ENCODE measurements around the gene TAAR1. TPM values are rescaled to one million over a fixed set of nuclear protein-coding genes. Genes with fewer than 3 reads are reported as not detected.

The TAAR1 gene
- polyA plus RNA-seq, 1 experiment, result not detected

DNA sequence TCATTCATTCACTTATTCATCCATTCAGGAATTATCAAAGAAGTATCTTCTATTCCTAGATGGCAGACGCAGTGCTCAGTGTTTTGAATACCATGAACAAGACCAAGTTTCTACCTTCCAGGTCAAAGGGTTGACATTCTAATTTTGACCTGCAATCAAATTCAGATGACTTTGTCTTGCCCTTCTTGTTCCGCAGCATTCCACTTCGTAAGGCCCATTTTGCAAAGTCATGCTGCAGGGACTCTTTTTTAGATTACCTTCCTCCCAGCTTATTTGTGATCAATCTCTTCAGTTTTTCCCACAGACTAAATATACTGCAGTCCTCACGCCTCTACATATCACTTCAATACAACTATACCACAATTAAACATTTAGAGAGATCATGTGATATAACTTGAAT lies 7.1 kb upstream of the TAAR1 start:
- Histone ChIP-seq H3K27ac (ENCODE audit: low read depth, low read length) (no peak overlapping the region), H3K27me3 (ENCODE audit: control insufficient read depth, insufficient read depth, low read length) (no peaks in the 10 kb centered on the region), H3K4me3 (ENCODE audit: low read depth, low read length) (no peak overlapping the region), H3K9me3 (ENCODE audit: control insufficient read depth, insufficient read depth, low read length) (no peaks in the 10 kb centered on the region)
- CTCF ChIA-PET, result interaction anchor here (1.1 to 7.0 kb wide), 5 partner anchors 49 to 136 kb away, joined by 3 to 133 read pairs (median 5); partner anchors contain the start of gene SLC18B1
- POLR2A ChIA-PET, result no interaction called here
- DNase-seq (ENCODE audit: low read depth, low spot score), result no peak
- TF ChIP-seq, protein P1, sequence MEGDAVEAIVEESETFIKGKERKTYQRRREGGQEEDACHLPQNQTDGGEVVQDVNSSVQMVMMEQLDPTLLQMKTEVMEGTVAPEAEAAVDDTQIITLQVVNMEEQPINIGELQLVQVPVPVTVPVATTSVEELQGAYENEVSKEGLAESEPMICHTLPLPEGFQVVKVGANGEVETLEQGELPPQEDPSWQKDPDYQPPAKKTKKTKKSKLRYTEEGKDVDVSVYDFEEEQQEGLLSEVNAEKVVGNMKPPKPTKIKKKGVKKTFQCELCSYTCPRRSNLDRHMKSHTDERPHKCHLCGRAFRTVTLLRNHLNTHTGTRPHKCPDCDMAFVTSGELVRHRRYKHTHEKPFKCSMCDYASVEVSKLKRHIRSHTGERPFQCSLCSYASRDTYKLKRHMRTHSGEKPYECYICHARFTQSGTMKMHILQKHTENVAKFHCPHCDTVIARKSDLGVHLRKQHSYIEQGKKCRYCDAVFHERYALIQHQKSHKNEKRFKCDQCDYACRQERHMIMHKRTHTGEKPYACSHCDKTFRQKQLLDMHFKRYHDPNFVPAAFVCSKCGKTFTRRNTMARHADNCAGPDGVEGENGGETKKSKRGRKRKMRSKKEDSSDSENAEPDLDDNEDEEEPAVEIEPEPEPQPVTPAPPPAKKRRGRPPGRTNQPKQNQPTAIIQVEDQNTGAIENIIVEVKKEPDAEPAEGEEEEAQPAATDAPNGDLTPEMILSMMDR (IDR thresholded peaks at IDR 0.05; ENCODE audit: low read depth, low read length), result no peak

DNA sequence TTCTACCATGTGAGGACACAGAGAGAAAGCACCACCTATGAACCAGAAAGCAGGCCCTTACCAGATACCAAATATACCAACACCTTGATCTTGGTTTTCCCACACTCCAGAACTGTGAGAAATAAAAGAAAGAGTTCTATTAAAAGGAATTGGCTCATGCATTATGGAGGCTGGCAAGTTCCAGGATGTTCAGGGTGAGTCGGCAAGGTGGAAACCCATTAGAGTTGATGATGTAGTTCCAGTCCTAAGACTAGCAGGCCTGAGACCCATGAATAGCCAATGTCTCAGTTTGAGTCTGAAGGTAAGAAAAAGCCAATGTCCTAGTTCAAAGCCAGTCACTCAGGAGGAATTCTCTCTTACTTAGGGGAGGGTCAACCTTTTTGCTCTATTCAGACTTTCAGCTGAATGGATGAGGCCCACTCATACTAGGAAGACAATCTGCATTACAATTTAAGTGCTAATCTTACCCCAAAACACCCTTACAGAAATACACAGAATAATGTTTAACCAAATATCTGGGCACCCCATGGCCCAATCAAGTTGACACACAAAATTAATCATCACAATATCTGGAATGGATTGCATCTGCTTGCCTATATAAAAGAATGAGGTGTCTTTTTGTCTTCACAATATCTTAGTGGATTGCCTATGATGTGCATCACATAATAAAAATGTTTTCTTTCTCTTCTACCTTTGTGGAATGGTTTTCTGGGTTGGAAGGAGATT lies 5.5 kb upstream of the TAAR1 start:
- no peak for DNase-seq (ENCODE audit: low read depth, low spot score)
- no peaks in the 10 kb centered on the region for H3K27me3 ChIP-seq (ENCODE audit: control insufficient read depth, insufficient read depth, low read length)
- ChIA-PET POLR2A (no interaction called here), CTCF (no interaction called here)
- TF ChIP-seq, protein P1 (IDR thresholded peaks at IDR 0.05; ENCODE audit: low read depth, low read length), result no peak
- H3K27ac ChIP-seq (ENCODE audit: low read depth, low read length), result no peak overlapping the region
- H3K4me3 ChIP-seq (ENCODE audit: low read depth, low read length), result no peak overlapping the region
- H3K9me3 ChIP-seq (ENCODE audit: control insufficient read depth, insufficient read depth, low read length), result no peaks in the 10 kb centered on the region

DNA sequence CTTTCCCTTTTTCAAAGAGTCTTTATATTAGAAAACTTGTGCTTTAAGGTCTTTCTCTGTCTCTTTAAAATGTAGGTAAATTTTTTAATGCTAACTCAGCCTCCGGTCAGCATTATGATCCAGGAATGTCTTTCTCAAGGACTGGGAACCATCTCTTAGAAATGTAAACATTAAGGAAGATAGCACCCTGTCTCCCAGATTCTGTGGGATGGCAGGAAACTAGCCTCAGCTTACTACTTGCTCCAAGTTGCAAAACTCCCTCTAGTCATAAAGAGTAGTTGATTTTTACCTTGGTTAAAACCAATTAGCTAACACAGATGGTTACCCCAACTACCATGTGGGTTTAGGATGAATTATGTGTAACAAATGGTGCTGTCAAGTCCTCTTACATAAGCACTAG lies 4.7 kb upstream of the TAAR1 start:
- no peak for DNase-seq (ENCODE audit: low read depth, low spot score)
- TF ChIP-seq, protein P1 (IDR thresholded peaks at IDR 0.05; ENCODE audit: low read depth, low read length), result no peak
- H3K9me3 ChIP-seq (ENCODE audit: control insufficient read depth, insufficient read depth, low read length), result no peaks in the 10 kb centered on the region
- POLR2A ChIA-PET, result no interaction called here
- no peak overlapping the region for H3K27ac ChIP-seq (ENCODE audit: low read depth, low read length)
- H3K4me3 ChIP-seq (ENCODE audit: low read depth, low read length), result no peak overlapping the region
- CTCF ChIA-PET, result no interaction called here
- H3K27me3 ChIP-seq (ENCODE audit: control insufficient read depth, insufficient read depth, low read length), result no peaks in the 10 kb centered on the region

DNA sequence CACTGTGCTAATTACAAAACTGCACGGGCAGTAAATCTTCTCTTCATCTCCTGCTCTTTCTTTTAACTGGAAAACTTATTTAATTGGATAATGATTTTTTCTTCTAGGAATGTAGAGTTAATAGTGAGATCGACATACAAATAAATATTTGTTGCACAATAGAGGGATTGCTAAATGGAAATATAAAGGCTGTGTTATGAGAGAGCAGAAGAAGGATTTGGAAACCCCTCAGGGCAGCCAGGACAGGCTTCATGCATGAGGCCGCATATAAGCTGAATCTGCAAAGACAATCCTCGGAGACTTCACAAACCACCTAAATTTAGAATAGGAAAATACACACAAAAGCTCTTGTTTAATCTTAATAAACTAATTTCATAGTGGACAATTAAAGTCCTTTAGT lies 2.9 kb upstream of the TAAR1 start:
- Histone ChIP-seq H3K9me3 (ENCODE audit: control insufficient read depth, insufficient read depth, low read length) (no peaks in the 10 kb centered on the region), H3K4me3 (ENCODE audit: low read depth, low read length) (no peak overlapping the region), H3K27me3 (ENCODE audit: control insufficient read depth, insufficient read depth, low read length) (no peaks in the 10 kb centered on the region), H3K27ac (ENCODE audit: low read depth, low read length) (no peak overlapping the region)
- ChIA-PET POLR2A (interaction anchor here (0.5 kb wide), 1 partner anchor 154 kb away, joined by 8 read pairs; no protein-coding TSS in a partner anchor), CTCF (interaction anchor here (1.0 to 1.1 kb wide), 2 partner anchors 118 to 137 kb away, joined by 5 read pairs; partner anchors contain the start of gene SLC18B1)
- TF ChIP-seq, protein P1 (IDR thresholded peaks at IDR 0.05; ENCODE audit: low read depth, low read length), result no peak
- DNase-seq (ENCODE audit: low read depth, low spot score), result no peak

DNA sequence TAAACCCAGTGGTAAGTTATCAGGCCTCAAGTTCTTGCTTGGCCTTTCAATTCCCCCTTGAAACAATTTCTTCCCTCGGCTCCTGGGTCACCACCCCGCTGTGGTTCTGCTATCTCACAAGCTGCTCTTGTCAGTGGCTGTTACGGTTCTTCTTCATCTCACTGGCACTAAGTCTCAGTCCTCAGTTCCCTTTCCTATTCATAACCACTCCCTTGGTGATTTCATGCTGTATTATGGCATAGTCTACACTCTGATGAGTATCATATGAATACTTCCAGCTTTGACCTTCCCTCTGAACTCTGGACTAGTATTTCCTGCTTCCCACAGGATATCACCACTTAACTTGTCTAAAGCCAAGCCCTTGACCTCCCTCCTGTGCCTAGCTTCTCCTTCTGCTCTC lies 7.9 kb downstream of the TAAR1 start:
- POLR2A ChIA-PET, result no interaction called here
- CTCF ChIA-PET, result interaction anchor here (1.0 kb wide), 1 partner anchor 19 kb away, joined by 4 read pairs; no protein-coding TSS in a partner anchor
- Histone ChIP-seq H3K9me3 (ENCODE audit: control insufficient read depth, insufficient read depth, low read length) (no peaks in the 10 kb centered on the region), H3K4me3 (ENCODE audit: low read depth, low read length) (no peak overlapping the region), H3K27ac (ENCODE audit: low read depth, low read length) (no peak overlapping the region), H3K27me3 (ENCODE audit: control insufficient read depth, insufficient read depth, low read length) (peaks cover 2% of the 10 kb centered on the region)
- TF ChIP-seq, protein P1 (IDR thresholded peaks at IDR 0.05; ENCODE audit: low read depth, low read length), result no peak
- no peak for DNase-seq (ENCODE audit: low read depth, low spot score)
